ENCODE results near the gene BID. TPM values are rescaled to one million over a fixed set of nuclear protein-coding genes. Genes with fewer than 3 reads are reported as not detected.

Gene BID
- total RNA-seq, 2 experiments from 2014 or later: 8.9 to 10.3 TPM

- ATAC-seq (ENCODE audit: poor library complexity): no peak
- Mint-ChIP-seq H3K9me3 (no peaks in the 10 kb centered on the region), H3K4me1 (ENCODE audit: low read depth) (peaks cover 17% of the 10 kb centered on the region), H3K27ac (no peak overlapping the region), H3K36me3 (ENCODE audit: low read depth) (peaks cover 32% of the 10 kb centered on the region), H3K27me3 (no peaks in the 10 kb centered on the region), H3K4me3 (no peak overlapping the region)
- Histone ChIP-seq H3K27ac (ENCODE audit: low read depth in 1 of 2, low read length in 2 of 2) (no peak overlapping the region), H3K27me3 (ENCODE audit: control insufficient read depth in 1 of 2, insufficient read depth in 2 of 2, low read length in 2 of 2) (no peaks in the 10 kb centered on the region), H3K36me3 (ENCODE audit: insufficient read depth, low read length) (peaks cover 14% of the 10 kb centered on the region), H3K9me3 (ENCODE audit: control insufficient read depth in 1 of 2, insufficient read depth in 1 of 2, low read length in 2 of 2) (no peaks in the 10 kb centered on the region), H3K4me3 (ENCODE audit: low read length) (no peak overlapping the region), H3K4me1 (ENCODE audit: insufficient read depth, low read length) (peaks cover 12% of the 10 kb centered on the region)
- DNase-seq: no peak
- intact Hi-C loops (cut with DNase I, micrococcal nuclease): no loop called here
- TF ChIP-seq, protein P1, sequence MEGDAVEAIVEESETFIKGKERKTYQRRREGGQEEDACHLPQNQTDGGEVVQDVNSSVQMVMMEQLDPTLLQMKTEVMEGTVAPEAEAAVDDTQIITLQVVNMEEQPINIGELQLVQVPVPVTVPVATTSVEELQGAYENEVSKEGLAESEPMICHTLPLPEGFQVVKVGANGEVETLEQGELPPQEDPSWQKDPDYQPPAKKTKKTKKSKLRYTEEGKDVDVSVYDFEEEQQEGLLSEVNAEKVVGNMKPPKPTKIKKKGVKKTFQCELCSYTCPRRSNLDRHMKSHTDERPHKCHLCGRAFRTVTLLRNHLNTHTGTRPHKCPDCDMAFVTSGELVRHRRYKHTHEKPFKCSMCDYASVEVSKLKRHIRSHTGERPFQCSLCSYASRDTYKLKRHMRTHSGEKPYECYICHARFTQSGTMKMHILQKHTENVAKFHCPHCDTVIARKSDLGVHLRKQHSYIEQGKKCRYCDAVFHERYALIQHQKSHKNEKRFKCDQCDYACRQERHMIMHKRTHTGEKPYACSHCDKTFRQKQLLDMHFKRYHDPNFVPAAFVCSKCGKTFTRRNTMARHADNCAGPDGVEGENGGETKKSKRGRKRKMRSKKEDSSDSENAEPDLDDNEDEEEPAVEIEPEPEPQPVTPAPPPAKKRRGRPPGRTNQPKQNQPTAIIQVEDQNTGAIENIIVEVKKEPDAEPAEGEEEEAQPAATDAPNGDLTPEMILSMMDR (IDR thresholded peaks at IDR 0.05): no peak
- POLR2A ChIA-PET: no interaction called here
- CTCF ChIA-PET: no interaction called here
Measured at GRCh38 chr22:17724241-17724640, 50.0 kb downstream of the BID start.

DNA sequence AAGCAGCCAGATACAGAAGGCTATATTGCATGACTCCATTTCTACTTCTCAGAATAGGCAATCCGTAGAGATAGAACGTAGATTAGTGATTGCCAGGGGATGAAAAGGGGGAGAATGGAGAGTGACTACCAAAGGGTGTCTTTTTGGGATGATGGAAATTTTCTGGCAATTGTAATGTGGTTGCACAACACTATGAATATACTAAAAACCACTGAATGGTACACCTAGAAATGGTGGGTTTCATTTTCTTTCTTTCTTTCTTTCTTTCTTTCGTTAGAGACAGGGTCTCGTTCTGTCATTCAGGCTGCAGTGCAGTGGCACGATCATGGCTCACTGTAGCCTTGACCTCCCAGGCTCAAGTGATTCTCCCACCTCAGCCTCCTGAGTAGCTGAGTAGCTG, 54.4 kb downstream of the BID start:
- H3K27me3 Mint-ChIP-seq: no peaks in the 10 kb centered on the region
- peaks cover 6% of the 10 kb centered on the region for H3K36me3 Mint-ChIP-seq (ENCODE audit: low read depth)
- no peak overlapping the region for H3K27ac ChIP-seq (ENCODE audit: low read depth in 1 of 2, low read length in 2 of 2)
- no peak overlapping the region for H3K27ac Mint-ChIP-seq
- no peak overlapping the region for H3K4me3 Mint-ChIP-seq
- CTCF ChIA-PET: interaction anchor here (1.6 kb wide), 1 partner anchor 22 kb away, joined by 5 read pairs; no protein-coding TSS in a partner anchor
- H3K4me1 ChIP-seq (ENCODE audit: insufficient read depth, low read length): no peaks in the 10 kb centered on the region
- intact Hi-C loops (cut with DNase I, micrococcal nuclease): no loop called here
- no peaks in the 10 kb centered on the region for H3K36me3 ChIP-seq (ENCODE audit: insufficient read depth, low read length)
- H3K9me3 Mint-ChIP-seq: no peaks in the 10 kb centered on the region
- TF ChIP-seq, protein P1 (IDR thresholded peaks at IDR 0.05): no peak
- ATAC-seq (ENCODE audit: poor library complexity) (no peak), DNase-seq (no peak)
- no peaks in the 10 kb centered on the region for H3K9me3 ChIP-seq (ENCODE audit: control insufficient read depth in 1 of 2, insufficient read depth in 1 of 2, low read length in 2 of 2)
- peaks cover 4% of the 10 kb centered on the region for H3K4me1 Mint-ChIP-seq (ENCODE audit: low read depth)
- POLR2A ChIA-PET: no interaction called here
- H3K4me3 ChIP-seq (ENCODE audit: low read length): no peak overlapping the region
- no peaks in the 10 kb centered on the region for H3K27me3 ChIP-seq (ENCODE audit: control insufficient read depth in 1 of 2, insufficient read depth in 2 of 2, low read length in 2 of 2)

DNA sequence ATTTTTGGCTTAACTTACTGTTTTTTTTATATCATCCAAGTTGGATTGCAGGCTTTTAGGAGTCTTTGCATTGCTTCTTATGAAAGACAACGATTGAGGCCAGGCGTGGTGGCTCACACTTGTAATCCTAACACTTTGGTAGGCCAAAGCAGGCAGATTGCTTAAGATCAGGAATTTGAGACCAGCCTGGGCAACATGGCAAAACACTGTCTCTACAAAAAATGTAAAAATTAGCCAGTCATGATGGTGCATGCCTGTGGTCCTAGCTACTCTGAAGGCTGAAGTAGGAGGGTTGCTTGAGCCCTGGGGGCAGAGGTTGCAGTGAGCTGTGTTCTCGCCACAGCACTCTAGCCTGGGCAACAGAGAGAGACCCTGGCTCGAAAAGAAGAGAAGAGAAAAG, 56.6 kb downstream of the BID start:
- no peak for DNase-seq
- Histone ChIP-seq H3K9me3 (ENCODE audit: control insufficient read depth in 1 of 2, insufficient read depth in 1 of 2, low read length in 2 of 2) (no peaks in the 10 kb centered on the region), H3K4me1 (ENCODE audit: insufficient read depth, low read length) (no peaks in the 10 kb centered on the region), H3K36me3 (ENCODE audit: insufficient read depth, low read length) (no peaks in the 10 kb centered on the region), H3K4me3 (ENCODE audit: low read length) (no peak overlapping the region), H3K27ac (ENCODE audit: low read depth in 1 of 2, low read length in 2 of 2) (no peak overlapping the region), H3K27me3 (ENCODE audit: control insufficient read depth in 1 of 2, insufficient read depth in 2 of 2, low read length in 2 of 2) (no peaks in the 10 kb centered on the region)
- Mint-ChIP-seq H3K27me3 (no peaks in the 10 kb centered on the region), H3K27ac (no peak overlapping the region), H3K36me3 (ENCODE audit: low read depth) (peaks cover 6% of the 10 kb centered on the region), H3K4me1 (ENCODE audit: low read depth) (no peaks in the 10 kb centered on the region), H3K9me3 (no peaks in the 10 kb centered on the region), H3K4me3 (no peak overlapping the region)
- TF ChIP-seq, protein P1 (IDR thresholded peaks at IDR 0.05): no peak
- ATAC-seq (ENCODE audit: poor library complexity): no peak
- ChIA-PET CTCF (no interaction called here), POLR2A (no interaction called here)
- intact Hi-C loops (cut with DNase I, micrococcal nuclease): no loop called here
